Vagina (tissue), 2 donors: Measurements from ENCODE around the gene THSD7A. TPM values are rescaled to one million over a fixed set of nuclear protein-coding genes. Genes with fewer than 3 reads are reported as not detected.

Experiments used
- DNase-seq, 2 donors: peaks; one replicate each; pipeline ENCODE4 v3.0.0-alpha.2; 2017; ENCODE audit errors: extremely low spot score in 2 of 2
- H3K27ac ChIP-seq: fragments of 200-600 bp; sonication (generic); one replicate; pipeline ENCODE4 v1.5.1; 2019
- H3K27me3 ChIP-seq: fragments of 200-600 bp; sonication (generic); one replicate; pipeline ENCODE4 v1.5.1; 2019
- H3K36me3 ChIP-seq, 2 donors: fragments of 200-600 bp; sonication (generic); one replicate each; pipeline ENCODE4 v1.5.1; 2017 to 2019
- H3K4me1 ChIP-seq: fragments of 200-600 bp; sonication (generic); one replicate; pipeline ENCODE4 v1.5.1; 2019
- H3K4me3 ChIP-seq, 2 donors: fragments of 200-600 bp; sonication (generic); 1 replicate in 1 of 2; 2 replicates in 1 of 2; pipeline ENCODE4 v1.5.1; 2016 to 2019
- H3K9me3 ChIP-seq: fragments of 200-600 bp; sonication (generic); one replicate; pipeline ENCODE4 v1.5.1; 2019
- CTCF ChIP-seq, 3 experiments: fragments of 450-650 bp in 2 of 3; fragments of 200-600 bp in 1 of 3; sonication (generic) in 1 of 3; IDR thresholded peaks; one replicate each; pipeline ENCODE4 v1.5.1; 2017 to 2019; ENCODE audit warnings: antibody characterized with exemption in 3 of 3, mild to moderate bottlenecking in 2 of 3, moderate library complexity in 2 of 3
- POLR2A ChIP-seq, 2 donors: fragments of 450-650 bp; IDR thresholded peaks; one replicate each; pipeline ENCODE4 v1.6.1; 2017; ENCODE audit warnings: antibody characterized with exemption in 2 of 2, mild to moderate bottlenecking in 2 of 2, moderate library complexity in 2 of 2
- POLR2AphosphoS5 ChIP-seq, 2 donors: sonication (generic); formaldehyde crosslinking; IDR thresholded peaks; one replicate each; pipeline ENCODE4 v1.9.0; 2017; ENCODE audit warnings: antibody characterized with exemption in 2 of 2, mild to moderate bottlenecking in 2 of 2, low read depth in 1 of 2; ENCODE audit not compliant: insufficient read depth in 1 of 2
- intact Hi-C: fragments of 100-400 bp; cut with DNase I; formaldehyde crosslinking; loops from one replicate; pipeline ENCODE4 v1.15.1; 2023
- total RNA-seq: library from RNA; depleted of rRNA; stranded (reverse); fragments of >200 nt; gene quantifications from one replicate; pipeline ENCODE4 v1.2.3, GENCODE V29; 2016

Gene THSD7A
- total RNA-seq, 1 donor from 2014 or later: 9.3 TPM

GRCh38 chr7:11416641-11417458 is 415.1 kb downstream of the THSD7A start:
- intact Hi-C loops: no loop called here

GRCh38 chr7:11415101-11415500 is 416.9 kb downstream of the THSD7A start:
- no peak for TF ChIP-seq POLR2A (IDR thresholded peaks at IDR 0.05)
- no peaks in the 10 kb centered on the region for H3K27me3 ChIP-seq
- no peak overlapping the region for H3K27ac ChIP-seq
- no peaks in the 10 kb centered on the region for H3K9me3 ChIP-seq
- no peak for DNase-seq
- H3K4me3 ChIP-seq: no peak overlapping the region
- H3K4me1 ChIP-seq: no peaks in the 10 kb centered on the region
- intact Hi-C loops: no loop called here
- no peaks in the 10 kb centered on the region for H3K36me3 ChIP-seq

More at GRCh38 chr7:11416641-11417458, 415.1 kb downstream of the THSD7A start:
- Histone ChIP-seq H3K4me3 (no peak overlapping the region), H3K27ac (no peak overlapping the region), H3K9me3 (no peaks in the 10 kb centered on the region), H3K4me1 (no peaks in the 10 kb centered on the region), H3K27me3 (no peaks in the 10 kb centered on the region), H3K36me3 (no peaks in the 10 kb centered on the region)
- no peak for DNase-seq
- TF ChIP-seq CTCF (IDR thresholded peaks at IDR 0.05) (no peak), POLR2A (IDR thresholded peaks at IDR 0.05) (no peak), POLR2AphosphoS5 (IDR thresholded peaks at IDR 0.05; ENCODE audit: insufficient read depth in 1 of 2, low read depth in 1 of 2) (no peak)

GRCh38 chr7:11413901-11414300 is 418.1 kb downstream of the THSD7A start:
- intact Hi-C loops: no loop called here
- DNase-seq: no peak
- Histone ChIP-seq H3K27me3 (no peaks in the 10 kb centered on the region), H3K9me3 (no peaks in the 10 kb centered on the region), H3K36me3 (no peaks in the 10 kb centered on the region), H3K4me3 (no peak overlapping the region), H3K27ac (no peak overlapping the region), H3K4me1 (no peaks in the 10 kb centered on the region)
- TF ChIP-seq CTCF (IDR thresholded peaks at IDR 0.05) (no peak), POLR2A (IDR thresholded peaks at IDR 0.05) (no peak)

GRCh38 chr7:11412036-11412435 is 420.0 kb downstream of the THSD7A start:
- no peak for DNase-seq
- TF ChIP-seq CTCF (IDR thresholded peaks at IDR 0.05): no peak
- TF ChIP-seq POLR2AphosphoS5 (IDR thresholded peaks at IDR 0.05; ENCODE audit: insufficient read depth in 1 of 2, low read depth in 1 of 2): no peak
- no peak for TF ChIP-seq POLR2A (IDR thresholded peaks at IDR 0.05)
- intact Hi-C loops: no loop called here
- Histone ChIP-seq H3K27me3 (no peaks in the 10 kb centered on the region), H3K9me3 (no peaks in the 10 kb centered on the region), H3K36me3 (no peaks in the 10 kb centered on the region), H3K4me3 (no peak overlapping the region), H3K27ac (no peak overlapping the region), H3K4me1 (no peaks in the 10 kb centered on the region)

- no peak overlapping the region for H3K27ac ChIP-seq
- H3K4me3 ChIP-seq: no peak overlapping the region
- DNase-seq: no peak
- no peaks in the 10 kb centered on the region for H3K36me3 ChIP-seq
- intact Hi-C loops: no loop called here
- no peak for TF ChIP-seq POLR2A (IDR thresholded peaks at IDR 0.05)
- TF ChIP-seq POLR2AphosphoS5 (IDR thresholded peaks at IDR 0.05; ENCODE audit: insufficient read depth in 1 of 2, low read depth in 1 of 2): no peak
- no peak for TF ChIP-seq CTCF (IDR thresholded peaks at IDR 0.05)
- H3K4me1 ChIP-seq: no peaks in the 10 kb centered on the region
- no peaks in the 10 kb centered on the region for H3K9me3 ChIP-seq
- H3K27me3 ChIP-seq: no peaks in the 10 kb centered on the region
These were observed 421.0 kb downstream of the THSD7A start for GRCh38 chr7:11410656-11411644.
